Muscle layer of duodenum (tissue), 2 donors: ENCODE results near the gene ZBED2.

Experiments
- H3K27ac ChIP-seq: one replicate; pipeline ENCODE4 v1.7.0; 2013; ENCODE audit warnings: mild to moderate bottlenecking, low read length
- H3K27me3 ChIP-seq: one replicate; pipeline ENCODE4 v1.7.0; 2013; ENCODE audit warnings: low read depth, mild to moderate bottlenecking, control low read depth, low read length
- H3K36me3 ChIP-seq, 2 donors: one replicate each; pipeline ENCODE4 v1.7.0; 2013; ENCODE audit warnings: low read length in 2 of 2, control low read depth in 1 of 2, mild to moderate bottlenecking in 1 of 2; ENCODE audit not compliant: insufficient read depth in 2 of 2, control insufficient read depth in 1 of 2
- H3K4me1 ChIP-seq, 2 donors: one replicate each; pipeline ENCODE4 v1.7.0; 2013; ENCODE audit warnings: low read length in 2 of 2, mild to moderate bottlenecking in 2 of 2, control low read depth in 1 of 2, moderate library complexity in 1 of 2; ENCODE audit not compliant: insufficient read depth in 2 of 2, control insufficient read depth in 1 of 2
- H3K4me3 ChIP-seq, 2 donors: one replicate each; pipeline ENCODE4 v1.7.0; 2013; ENCODE audit warnings: low read length in 2 of 2, low read depth in 1 of 2, mild to moderate bottlenecking in 1 of 2
- H3K9me3 ChIP-seq, 2 donors: one replicate each; pipeline ENCODE4 v1.7.0; 2013; ENCODE audit warnings: low read length in 2 of 2, control low read depth in 1 of 2, mild to moderate bottlenecking in 1 of 2; ENCODE audit not compliant: control insufficient read depth in 1 of 2
- donor health status: healthy.

ZBED2 gene

GRCh38 chr3:111601810-111602209 is 6.7 kb upstream of the ZBED2 start:
- no peaks in the 10 kb centered on the region for H3K9me3 ChIP-seq
- no peak overlapping the region for H3K4me3 ChIP-seq
- H3K36me3 ChIP-seq = no peaks in the 10 kb centered on the region
- H3K4me1 ChIP-seq = no peaks in the 10 kb centered on the region
- H3K27ac ChIP-seq = no peak overlapping the region
- no peaks in the 10 kb centered on the region for H3K27me3 ChIP-seq

- Histone ChIP-seq H3K27ac (no peak overlapping the region), H3K9me3 (no peaks in the 10 kb centered on the region)
Observed at GRCh38 chr3:111598552-111598951, 3.4 kb upstream of the ZBED2 start.

GRCh38 chr3:111598139-111598538 is 3.0 kb upstream of the ZBED2 start:
- no peaks in the 10 kb centered on the region for H3K9me3 ChIP-seq
- no peak overlapping the region for H3K4me3 ChIP-seq
- H3K27me3 ChIP-seq = no peaks in the 10 kb centered on the region
- H3K36me3 ChIP-seq = no peaks in the 10 kb centered on the region
- H3K27ac ChIP-seq = no peak overlapping the region
- H3K4me1 ChIP-seq = no peaks in the 10 kb centered on the region

More at GRCh38 chr3:111598552-111598951, 3.4 kb upstream of the ZBED2 start:
- Histone ChIP-seq H3K27me3 (no peaks in the 10 kb centered on the region), H3K36me3 (no peaks in the 10 kb centered on the region), H3K4me3 (no peak overlapping the region), H3K4me1 (no peaks in the 10 kb centered on the region)

- no peak overlapping the region for H3K27ac ChIP-seq
- no peaks in the 10 kb centered on the region for H3K36me3 ChIP-seq
- H3K9me3 ChIP-seq = no peaks in the 10 kb centered on the region
- no peak overlapping the region for H3K4me3 ChIP-seq
- H3K4me1 ChIP-seq = no peaks in the 10 kb centered on the region
- H3K27me3 ChIP-seq = no peaks in the 10 kb centered on the region
Observed at GRCh38 chr3:111596328-111596727, 1.2 kb upstream of the ZBED2 start.

- Histone ChIP-seq H3K27ac (no peak overlapping the region), H3K4me1 (no peaks in the 10 kb centered on the region), H3K27me3 (no peaks in the 10 kb centered on the region), H3K36me3 (no peaks in the 10 kb centered on the region), H3K4me3 (no peak overlapping the region), H3K9me3 (no peaks in the 10 kb centered on the region)
Observed at GRCh38 chr3:111594781-111595180, 365 bp downstream of the ZBED2 start.

- H3K4me3 ChIP-seq = no peak overlapping the region
- H3K9me3 ChIP-seq = no peaks in the 10 kb centered on the region
- no peak overlapping the region for H3K27ac ChIP-seq
- no peaks in the 10 kb centered on the region for H3K4me1 ChIP-seq
- H3K36me3 ChIP-seq = no peaks in the 10 kb centered on the region
- H3K27me3 ChIP-seq = no peaks in the 10 kb centered on the region
Observed at GRCh38 chr3:111594205-111594604, 941 bp downstream of the ZBED2 start.

- Histone ChIP-seq H3K9me3 (no peaks in the 10 kb centered on the region), H3K36me3 (no peaks in the 10 kb centered on the region), H3K4me3 (no peak overlapping the region), H3K4me1 (no peaks in the 10 kb centered on the region), H3K27me3 (no peaks in the 10 kb centered on the region), H3K27ac (no peak overlapping the region)
Observed at GRCh38 chr3:111593666-111594065, 1.5 kb downstream of the ZBED2 start.

- H3K36me3 ChIP-seq = no peaks in the 10 kb centered on the region
- H3K9me3 ChIP-seq = no peaks in the 10 kb centered on the region
- no peak overlapping the region for H3K27ac ChIP-seq
- H3K27me3 ChIP-seq = no peaks in the 10 kb centered on the region
- no peak overlapping the region for H3K4me3 ChIP-seq
- H3K4me1 ChIP-seq = no peaks in the 10 kb centered on the region
Observed at GRCh38 chr3:111592936-111593335, 2.2 kb downstream of the ZBED2 start.

- Histone ChIP-seq H3K9me3 (no peaks in the 10 kb centered on the region), H3K27me3 (no peaks in the 10 kb centered on the region), H3K4me1 (no peaks in the 10 kb centered on the region), H3K4me3 (no peak overlapping the region), H3K27ac (no peak overlapping the region), H3K36me3 (no peaks in the 10 kb centered on the region)
Observed at GRCh38 chr3:111592143-111592542, 3.0 kb downstream of the ZBED2 start.

- Histone ChIP-seq H3K27me3 (no peaks in the 10 kb centered on the region), H3K9me3 (no peaks in the 10 kb centered on the region), H3K4me1 (no peaks in the 10 kb centered on the region), H3K4me3 (no peak overlapping the region), H3K27ac (no peak overlapping the region), H3K36me3 (no peaks in the 10 kb centered on the region)
Observed at GRCh38 chr3:111591555-111591954, 3.6 kb downstream of the ZBED2 start.

GRCh38 chr3:111590143-111590491 is 5.0 kb downstream of the ZBED2 start:
- Histone ChIP-seq H3K36me3 (no peaks in the 10 kb centered on the region), H3K9me3 (no peaks in the 10 kb centered on the region), H3K27me3 (no peaks in the 10 kb centered on the region), H3K4me1 (no peaks in the 10 kb centered on the region), H3K27ac (no peak overlapping the region), H3K4me3 (no peak overlapping the region)

GRCh38 chr3:111589303-111590142 is 5.6 kb downstream of the ZBED2 start:
- Histone ChIP-seq H3K9me3 (no peaks in the 10 kb centered on the region), H3K4me1 (no peaks in the 10 kb centered on the region), H3K4me3 (no peak overlapping the region), H3K36me3 (no peaks in the 10 kb centered on the region), H3K27me3 (no peaks in the 10 kb centered on the region), H3K27ac (no peak overlapping the region)
